Muscle of leg (tissue), 11 donors: ENCODE measurements around the gene HLTF. TPM values are rescaled to one million over a fixed set of nuclear protein-coding genes. Genes with fewer than 3 reads are reported as not detected.
A peak's percentile ranks its signal among the peaks of the same experiment; 100 is the strongest.

Source experiments
- DNase-seq: peaks from one replicate; pipeline ENCODE4 v3.0.0; 2013
- H3K27ac ChIP-seq: one replicate; pipeline ENCODE4 v1.5.1; 2013; ENCODE audit warnings: mild to moderate bottlenecking, low read length, control low read depth
- H3K27me3 ChIP-seq: one replicate; pipeline ENCODE4 v1.6.1; 2013; ENCODE audit warnings: low read length; ENCODE audit not compliant: control insufficient read depth, insufficient read depth
- H3K36me3 ChIP-seq: one replicate; pipeline ENCODE4 v1.6.1; 2013; ENCODE audit warnings: low read length; ENCODE audit not compliant: control insufficient read depth, insufficient read depth
- H3K4me1 ChIP-seq: one replicate; pipeline ENCODE4 v1.6.1; 2013; ENCODE audit warnings: low read length; ENCODE audit not compliant: control insufficient read depth, insufficient read depth
- H3K4me3 ChIP-seq: one replicate; pipeline ENCODE4 v1.5.1; 2013; ENCODE audit warnings: low read length, control low read depth
- H3K9me3 ChIP-seq: replicated peaks from 2 replicates; pipeline ENCODE4 v1.6.1; 2013; ENCODE audit warnings: low read depth, low read length; ENCODE audit not compliant: control insufficient read depth
- whole genome bisulfite sequencing: methylation state at CpG from one replicate; pipeline ENCODE4 v1.1.5; 2013; ENCODE audit warnings: missing lambda C conversion rate; ENCODE audit not compliant: insufficient coverage; 5-methylcytosine and 5-hydroxymethylcytosine counted together
- polyA plus RNA-seq, 8 donors: library from polyadenylated mRNA; unstranded; fragments of 120-200 nt; gene quantifications; one replicate each; pipeline versions ENCODE4 v1.2.1 to v1.2.3, GENCODE V29; 2013; ENCODE audit warnings: inconsistent platforms in 1 of 8, low replicate concordance in 1 of 8; ENCODE audit not compliant: insufficient read length in 8 of 8, insufficient read depth in 1 of 8
- total RNA-seq: library from RNA; stranded (reverse); fragments of 120-200 nt; gene quantifications from one replicate; pipeline ENCODE4 v1.2.4, GENCODE V29; 2013

HLTF gene
- total and polyA plus RNA-seq, 9 donors = 14.7 to 24.6 (median 19.4) TPM

DNA sequence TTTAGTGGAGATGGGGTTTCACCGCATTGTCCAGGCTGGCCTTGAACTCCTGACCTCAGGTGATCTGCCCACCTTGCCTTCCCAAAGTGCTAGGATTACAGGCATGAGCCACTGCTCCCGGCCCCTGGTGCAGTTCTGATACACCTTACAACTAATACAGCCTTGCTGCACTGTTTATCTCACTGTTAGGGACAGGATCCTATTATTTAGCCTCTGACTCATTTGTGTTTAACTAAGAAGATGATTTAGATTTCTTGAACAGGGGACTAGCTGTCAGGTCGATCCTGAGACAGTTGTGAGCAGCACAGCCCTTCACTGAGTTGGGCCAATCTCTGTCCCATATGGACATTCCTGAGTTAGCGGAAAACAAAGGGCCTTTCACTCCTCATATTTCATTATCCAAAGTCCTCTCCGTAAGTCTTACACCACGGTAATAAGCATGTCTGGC is 75.8 kb downstream of the HLTF start:
- Histone ChIP-seq H3K4me1 (peaks cover 2% of the 10 kb centered on the region), H3K36me3 (peaks cover 41% of the 10 kb centered on the region), H3K27ac (peak overlapping the region; percentile 5), H3K27me3 (no peaks in the 10 kb centered on the region), H3K9me3 (no peaks in the 10 kb centered on the region), H3K4me3 (no peak overlapping the region)
- peak; percentile 30 for DNase-seq
- WGBS = 49% methylated on average over 5 of the region's 6 CpGs

DNA sequence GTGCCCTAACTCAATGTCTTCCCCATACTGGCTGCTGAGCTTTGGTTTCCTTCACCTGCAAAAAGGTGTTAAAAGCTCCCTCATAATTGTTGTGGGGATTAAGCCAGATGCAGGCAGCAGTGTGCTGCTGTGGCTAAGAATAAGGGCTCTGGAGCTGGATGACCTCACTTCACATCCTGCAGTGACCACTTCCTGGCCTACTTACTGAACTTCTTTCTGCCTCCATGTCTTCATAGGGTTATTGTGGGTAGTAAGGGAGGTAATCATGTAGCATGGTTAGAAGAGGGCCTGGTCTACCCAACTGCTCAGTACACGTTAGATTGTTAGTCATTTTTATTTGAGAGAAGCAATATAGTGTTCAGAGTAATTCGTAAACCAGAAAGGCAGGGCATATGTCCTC is 76.6 kb downstream of the HLTF start:
- Histone ChIP-seq H3K4me1 (peaks cover 2% of the 10 kb centered on the region), H3K36me3 (peaks cover 40% of the 10 kb centered on the region), H3K4me3 (no peak overlapping the region), H3K27ac (no peak overlapping the region), H3K9me3 (no peaks in the 10 kb centered on the region), H3K27me3 (no peaks in the 10 kb centered on the region)
- no CpG with 5 or more reads among the region's 2 CpGs for WGBS
- DNase-seq = no peak

DNA sequence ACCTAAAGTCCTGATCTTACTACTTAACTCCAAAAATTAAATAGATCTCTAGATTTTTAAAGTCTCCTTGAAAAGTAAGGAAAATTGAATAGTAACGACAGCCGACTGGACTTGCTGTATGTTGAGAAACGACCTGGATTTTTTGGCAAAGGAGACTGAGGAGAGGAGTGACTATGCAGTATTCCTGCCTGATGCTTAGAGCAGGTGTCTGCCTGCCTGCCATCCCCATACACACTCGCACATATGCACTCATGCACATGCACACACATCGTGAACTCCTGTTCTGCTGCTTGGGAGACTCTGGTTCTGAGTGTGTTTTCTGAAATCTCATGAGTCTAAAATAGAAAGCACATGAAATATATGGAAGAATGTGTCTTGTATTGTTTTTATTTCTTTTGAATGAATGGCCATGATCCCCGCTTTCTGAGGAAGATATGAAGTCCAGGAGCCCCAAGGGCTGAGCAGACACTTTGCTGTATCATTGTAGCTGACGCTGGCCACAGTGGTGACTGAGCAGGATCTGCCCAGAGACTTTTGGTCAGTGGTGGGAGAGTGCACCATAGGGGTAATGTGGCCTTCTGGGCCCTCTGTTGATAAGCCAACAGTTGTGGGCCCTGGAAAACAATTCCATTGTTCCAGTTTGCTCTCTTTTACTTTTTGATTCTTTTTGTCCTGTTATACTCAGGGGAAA is 78.6 kb downstream of the HLTF start:
- 67% methylated on average over 5 of the region's 7 CpGs for WGBS
- peaks cover 2% of the 10 kb centered on the region for H3K4me1 ChIP-seq
- H3K36me3 ChIP-seq = peaks cover 44% of the 10 kb centered on the region
- no peak overlapping the region for H3K4me3 ChIP-seq
- no peaks in the 10 kb centered on the region for H3K9me3 ChIP-seq
- no peaks in the 10 kb centered on the region for H3K27me3 ChIP-seq
- no peak for DNase-seq
- H3K27ac ChIP-seq = no peak overlapping the region

DNA sequence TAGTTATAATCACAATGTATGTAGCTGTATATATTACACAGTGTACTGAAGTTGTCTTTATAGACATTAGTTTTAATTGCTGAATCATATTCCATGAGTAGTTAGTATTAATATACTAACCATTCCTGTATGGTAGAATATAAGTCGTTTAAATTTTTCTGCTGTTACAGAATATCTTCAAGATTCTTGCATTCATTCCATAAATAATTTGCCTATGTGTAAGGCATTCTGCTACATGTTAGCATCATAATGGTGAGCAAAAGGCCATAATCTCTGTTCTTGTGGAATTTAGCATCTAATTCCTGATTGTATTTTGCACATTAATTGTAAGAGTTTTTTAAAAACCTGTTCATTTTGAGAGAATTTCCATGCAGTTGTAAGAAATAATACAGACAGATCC is 80.9 kb downstream of the HLTF start:
- peaks cover 35% of the 10 kb centered on the region for H3K36me3 ChIP-seq

DNA sequence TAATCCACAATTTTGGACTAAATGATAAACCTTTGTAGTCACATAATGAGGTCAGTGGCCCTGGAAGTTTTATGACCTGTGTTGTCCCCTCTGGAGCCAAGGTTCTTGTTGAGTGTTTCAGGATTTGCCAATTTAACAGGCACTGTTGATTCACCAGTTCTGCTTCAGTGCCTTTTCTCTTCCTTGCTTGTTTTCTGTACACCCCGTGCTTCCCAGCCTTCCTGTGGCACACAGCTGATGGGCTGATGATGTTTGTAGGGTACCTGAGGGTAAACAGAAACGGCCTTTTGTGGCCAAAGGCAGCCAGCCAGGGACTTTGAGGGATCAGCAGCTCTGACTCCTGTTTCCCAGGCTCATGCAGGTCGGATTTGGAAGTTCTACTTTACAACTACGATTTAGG is 81.7 kb downstream of the HLTF start:
- Histone ChIP-seq H3K4me1 (no peaks in the 10 kb centered on the region), H3K27me3 (no peaks in the 10 kb centered on the region), H3K9me3 (no peaks in the 10 kb centered on the region), H3K27ac (no peak overlapping the region), H3K36me3 (peaks cover 32% of the 10 kb centered on the region), H3K4me3 (no peak overlapping the region)
- no peak for DNase-seq
- 0% methylated on average over 1 of the region's 4 CpGs for WGBS

More for the DNA sequence above, 80.9 kb downstream of the HLTF start:
- no CpG with 5 or more reads among the region's 1 CpG for WGBS
- Histone ChIP-seq H3K4me1 (no peaks in the 10 kb centered on the region), H3K27me3 (no peaks in the 10 kb centered on the region), H3K9me3 (no peaks in the 10 kb centered on the region), H3K27ac (no peak overlapping the region), H3K4me3 (no peak overlapping the region)
- no peak for DNase-seq

DNA sequence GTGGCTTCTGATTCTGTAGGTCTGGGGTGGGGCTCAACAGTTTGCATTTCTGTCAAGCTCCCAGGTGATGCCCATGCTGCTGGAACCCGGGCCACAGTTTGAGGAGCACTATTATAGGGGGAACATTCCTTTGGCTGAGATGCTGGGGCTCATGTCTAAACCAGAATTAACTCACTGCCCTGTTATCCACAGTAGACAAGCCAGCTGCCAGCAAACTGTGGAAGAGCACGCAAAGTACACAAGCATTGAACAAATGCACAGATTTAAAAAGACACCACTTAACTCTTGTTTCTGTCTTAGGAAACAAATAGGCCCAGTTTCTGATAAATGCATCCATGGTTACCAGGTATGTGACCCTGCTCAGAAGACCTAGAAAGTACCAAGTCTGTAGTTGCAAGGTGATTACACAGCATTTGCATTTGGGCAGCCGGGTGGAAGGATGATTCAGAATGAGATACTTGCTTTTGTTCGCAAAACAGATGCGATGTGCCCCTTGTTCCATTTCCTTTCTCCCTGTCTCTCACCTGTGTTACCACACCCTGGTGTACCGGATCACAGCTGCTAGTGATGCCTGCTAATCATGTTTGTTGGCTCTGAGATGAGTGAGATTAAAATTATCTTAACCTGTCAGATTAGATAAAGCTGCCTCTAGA is 82.6 kb downstream of the HLTF start:
- Histone ChIP-seq H3K36me3 (peaks cover 27% of the 10 kb centered on the region), H3K9me3 (no peaks in the 10 kb centered on the region), H3K27me3 (no peaks in the 10 kb centered on the region), H3K4me3 (no peak overlapping the region), H3K4me1 (no peaks in the 10 kb centered on the region), H3K27ac (no peak overlapping the region)
- no peak for DNase-seq
- 100% methylated on average over 2 of the region's 6 CpGs for WGBS

DNA sequence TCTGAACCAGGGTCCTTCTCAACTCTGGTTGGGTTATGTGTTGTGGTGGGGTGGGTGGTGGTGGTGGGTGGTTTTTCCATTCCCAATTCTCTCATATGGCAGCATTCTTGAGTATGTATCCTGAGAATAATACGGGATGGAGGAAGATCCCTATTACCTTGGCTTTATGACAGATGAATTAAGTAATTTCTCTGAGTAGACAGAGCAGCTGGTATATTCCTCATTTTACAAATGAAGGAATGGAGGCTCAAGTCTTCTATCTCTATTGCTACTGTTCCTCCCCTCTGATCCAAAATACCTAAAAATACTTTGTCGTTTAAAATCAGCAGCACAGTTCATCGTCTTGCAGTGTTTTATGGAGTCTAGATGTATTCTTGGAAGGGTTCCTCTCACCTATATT is 84.6 kb downstream of the HLTF start:
- Histone ChIP-seq H3K4me3 (no peak overlapping the region), H3K4me1 (no peaks in the 10 kb centered on the region), H3K27ac (no peak overlapping the region), H3K9me3 (no peaks in the 10 kb centered on the region), H3K36me3 (peaks cover 20% of the 10 kb centered on the region), H3K27me3 (no peaks in the 10 kb centered on the region)
- no peak for DNase-seq
- WGBS = no CpG with 5 or more reads among the region's 3 CpGs

DNA sequence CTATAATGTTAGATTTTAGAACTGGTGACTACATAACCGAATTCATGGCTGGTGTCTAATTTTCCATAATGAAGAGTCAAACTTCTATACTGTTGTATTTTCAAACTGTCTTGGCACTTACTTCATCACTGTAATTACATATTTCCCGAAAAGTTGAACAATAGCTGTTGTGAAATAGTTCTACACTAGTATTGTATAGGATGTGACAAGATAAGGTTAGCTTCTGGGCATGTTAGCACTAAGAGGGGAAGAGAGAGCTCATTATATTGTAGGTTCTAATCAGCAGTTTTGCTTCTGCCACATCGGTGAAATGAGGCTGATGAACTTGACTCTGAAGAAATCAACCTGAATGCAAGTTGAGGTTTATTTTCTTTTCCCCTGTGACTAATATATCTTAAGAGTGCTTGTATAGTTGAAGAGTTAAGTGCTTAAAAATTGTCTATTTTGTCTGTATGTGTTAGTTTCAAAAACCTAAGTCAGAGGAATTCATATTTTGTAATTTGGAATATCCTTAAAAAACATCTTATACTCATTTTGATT is 86.1 kb downstream of the HLTF start:
- no CpG with 5 or more reads among the region's 3 CpGs for WGBS
- no peak overlapping the region for H3K4me3 ChIP-seq
- no peaks in the 10 kb centered on the region for H3K4me1 ChIP-seq
- no peak for DNase-seq
- H3K27ac ChIP-seq = no peak overlapping the region
- no peaks in the 10 kb centered on the region for H3K9me3 ChIP-seq
- peaks cover 23% of the 10 kb centered on the region for H3K36me3 ChIP-seq
- H3K27me3 ChIP-seq = no peaks in the 10 kb centered on the region

DNA sequence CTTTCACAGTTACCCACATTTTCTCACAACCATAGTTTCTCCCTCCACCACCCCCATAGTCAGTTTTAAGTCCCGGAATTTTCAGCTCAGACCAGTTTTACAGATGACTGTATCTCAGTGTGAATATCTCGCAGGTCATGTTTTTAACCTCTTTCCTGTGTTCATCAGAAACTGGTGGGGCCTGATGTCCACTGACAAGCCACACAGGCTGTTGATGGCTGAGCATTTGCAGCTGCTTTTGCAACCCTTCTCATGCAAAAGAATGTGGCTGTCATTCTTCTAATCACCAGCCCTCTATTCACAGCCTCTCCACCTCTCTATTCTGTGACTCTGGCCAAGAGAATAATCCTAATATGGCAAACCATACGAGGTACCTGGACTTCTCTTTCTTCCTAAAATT is 86.5 kb downstream of the HLTF start:
- no peak overlapping the region for H3K27ac ChIP-seq
- 91% methylated on average over 1 of the region's 3 CpGs for WGBS
- no peaks in the 10 kb centered on the region for H3K9me3 ChIP-seq
- no peak for DNase-seq
- H3K27me3 ChIP-seq = no peaks in the 10 kb centered on the region
- H3K4me1 ChIP-seq = no peaks in the 10 kb centered on the region
- H3K4me3 ChIP-seq = no peak overlapping the region
- H3K36me3 ChIP-seq = peaks cover 24% of the 10 kb centered on the region

DNA sequence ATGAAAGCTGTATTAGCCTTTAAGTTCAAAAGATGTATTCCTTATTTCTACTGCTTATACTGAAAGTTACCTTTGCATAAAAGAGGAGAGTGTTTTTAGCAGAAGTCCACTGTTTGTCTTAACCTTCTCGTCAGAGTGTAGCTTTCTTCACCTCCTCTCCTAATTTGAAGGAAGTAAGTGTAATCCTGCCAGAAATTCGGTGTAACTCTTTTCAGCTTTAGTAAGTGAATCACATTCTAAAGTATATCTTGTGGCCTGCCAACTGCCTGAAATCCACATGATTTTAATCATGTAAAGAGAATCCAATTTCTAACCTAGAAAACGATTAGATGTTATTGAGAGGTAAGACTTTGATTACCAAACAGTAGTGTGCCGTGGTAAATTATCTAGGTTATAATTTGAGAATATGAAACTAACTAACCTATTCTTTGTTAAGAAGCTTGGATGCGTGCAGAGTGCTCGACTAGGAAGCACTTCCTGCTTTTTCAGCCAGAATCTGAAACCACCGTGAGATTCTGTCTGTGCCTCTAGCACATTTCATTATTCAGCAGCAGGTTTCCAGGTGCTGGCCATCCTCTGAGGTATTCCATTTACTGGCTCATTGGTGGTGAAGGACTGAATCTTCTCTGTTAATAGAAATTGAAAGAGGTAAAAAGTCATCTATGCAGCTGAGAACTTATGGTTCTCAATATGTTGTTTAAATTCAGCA is 87.5 kb downstream of the HLTF start:
- no peak overlapping the region for H3K4me3 ChIP-seq
- H3K9me3 ChIP-seq = no peaks in the 10 kb centered on the region
- H3K4me1 ChIP-seq = no peaks in the 10 kb centered on the region
- H3K36me3 ChIP-seq = peaks cover 26% of the 10 kb centered on the region
- H3K27ac ChIP-seq = no peak overlapping the region
- WGBS = no CpG with 5 or more reads among the region's 7 CpGs
- no peak for DNase-seq
- no peaks in the 10 kb centered on the region for H3K27me3 ChIP-seq
